ENCODE data around the gene ACAD11.

ACAD11 gene

DNA sequence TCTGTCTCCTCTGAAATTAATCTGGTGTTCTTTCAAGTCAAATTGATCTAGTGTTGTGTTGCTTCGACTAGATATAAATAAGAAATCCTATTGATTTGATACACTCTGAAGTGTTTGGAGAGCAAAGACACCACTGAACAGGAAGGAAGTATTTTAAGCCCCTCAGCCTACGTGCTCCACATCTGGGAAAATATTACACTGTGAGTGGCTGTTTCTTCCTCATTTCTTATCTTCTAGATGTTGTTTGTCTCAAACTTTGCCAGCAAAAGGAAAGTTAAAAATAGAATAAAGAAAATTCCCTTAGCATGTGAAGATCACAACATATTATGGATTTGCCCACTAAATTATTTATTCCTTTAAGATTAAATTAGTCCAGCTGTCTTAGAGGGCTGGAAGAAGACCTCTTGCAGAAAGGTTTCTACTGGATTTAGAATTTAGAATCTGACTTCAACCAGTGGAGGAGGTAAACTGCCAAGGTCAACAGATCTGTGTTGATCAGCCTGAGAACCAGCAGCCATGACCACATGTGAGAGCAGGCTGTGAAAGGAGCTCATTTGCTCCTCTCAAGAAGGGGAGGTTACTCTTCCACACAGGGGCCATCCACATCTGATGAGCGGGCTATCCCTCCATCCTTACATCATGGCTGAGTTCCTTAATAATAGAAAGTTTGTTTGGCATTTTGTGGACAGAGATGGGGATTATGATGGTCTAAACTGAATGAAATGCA is 108.9 kb downstream of the ACAD11 start:
- DNase-seq (ENCODE audit: low read depth) = no peak

- DNase-seq (ENCODE audit: low read depth) = no peak
Measured at GRCh38 chr3:132549890-132550578, 109.6 kb downstream of the ACAD11 start.

DNA sequence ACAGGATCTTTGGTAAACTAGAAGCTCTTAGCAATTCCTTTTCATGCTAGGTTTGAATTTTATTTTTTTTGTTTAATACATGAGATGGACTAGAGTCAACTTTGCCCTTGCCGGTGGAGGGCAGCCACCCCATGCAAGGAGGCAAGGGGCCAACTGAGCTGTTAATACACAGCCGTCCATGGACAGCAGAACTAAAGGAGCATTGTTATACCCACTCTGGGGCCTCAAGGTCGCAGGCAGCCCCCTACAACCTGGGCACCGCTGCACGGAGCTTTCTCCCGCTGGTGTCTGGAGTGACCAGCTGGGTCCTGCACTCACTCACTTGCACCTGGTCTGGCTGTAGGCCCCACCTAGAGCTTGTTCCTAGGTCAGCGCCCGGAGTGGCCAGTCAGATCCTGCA is 110.4 kb downstream of the ACAD11 start:
- DNase-seq (ENCODE audit: low read depth) = no peak

DNA sequence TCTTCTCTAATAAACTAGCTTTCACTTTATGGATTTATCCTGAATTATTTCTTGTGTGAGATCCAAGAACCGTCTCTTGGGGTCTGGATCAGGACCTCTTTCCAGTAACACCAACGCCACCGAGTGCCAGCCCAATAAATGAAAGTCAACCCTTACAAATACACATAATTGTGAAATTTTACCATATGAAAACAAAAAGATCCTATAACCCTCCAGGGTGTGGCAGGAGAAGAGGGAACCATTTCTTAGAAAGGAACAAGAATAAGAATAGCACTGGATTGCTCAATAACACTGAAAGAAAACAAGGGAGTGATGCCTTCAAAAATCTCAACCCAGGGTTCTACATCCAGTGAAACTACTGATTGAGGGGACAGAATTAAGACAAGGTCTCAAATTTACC is 114.1 kb downstream of the ACAD11 start:
- no peak for DNase-seq (ENCODE audit: low read depth)

GRCh38 chr3:132544130-132544529 is 115.5 kb downstream of the ACAD11 start:
- DNase-seq (ENCODE audit: low read depth) = no peak

DNA sequence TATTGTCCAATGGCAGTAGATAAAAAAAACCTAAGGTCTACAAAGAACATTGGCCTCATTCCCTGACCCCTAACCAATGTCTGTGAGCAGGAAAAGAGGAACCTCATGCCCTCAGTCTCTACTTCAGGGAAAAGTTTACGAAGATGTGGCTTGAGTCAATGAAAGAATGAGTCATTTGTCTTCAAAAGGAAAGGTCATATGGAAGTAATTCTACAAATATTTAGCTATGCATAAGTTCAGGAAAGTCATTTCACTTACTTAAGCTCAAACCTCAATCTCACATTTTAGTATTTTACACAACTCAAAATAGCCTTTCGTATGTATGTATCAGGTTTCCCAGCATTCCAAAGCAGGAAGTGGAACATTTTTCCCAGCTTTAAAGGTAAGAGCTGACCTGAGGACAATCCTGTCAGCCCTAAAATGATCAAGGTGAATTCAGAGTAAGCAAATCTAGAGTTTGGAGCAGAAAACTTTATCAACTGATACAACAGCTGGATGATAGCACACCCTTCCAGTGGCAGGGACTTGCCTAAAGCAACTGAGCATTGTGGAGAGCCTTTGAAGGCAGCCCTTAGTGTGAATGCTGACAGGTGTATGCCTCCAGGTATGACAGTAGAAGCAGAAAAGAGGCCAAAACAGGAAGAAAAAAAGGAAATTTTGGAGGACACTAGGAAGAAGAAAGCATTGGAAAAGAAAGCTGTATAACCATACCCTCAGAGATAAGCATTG is 116.4 kb downstream of the ACAD11 start:
- no peak for DNase-seq (ENCODE audit: low read depth)

DNA sequence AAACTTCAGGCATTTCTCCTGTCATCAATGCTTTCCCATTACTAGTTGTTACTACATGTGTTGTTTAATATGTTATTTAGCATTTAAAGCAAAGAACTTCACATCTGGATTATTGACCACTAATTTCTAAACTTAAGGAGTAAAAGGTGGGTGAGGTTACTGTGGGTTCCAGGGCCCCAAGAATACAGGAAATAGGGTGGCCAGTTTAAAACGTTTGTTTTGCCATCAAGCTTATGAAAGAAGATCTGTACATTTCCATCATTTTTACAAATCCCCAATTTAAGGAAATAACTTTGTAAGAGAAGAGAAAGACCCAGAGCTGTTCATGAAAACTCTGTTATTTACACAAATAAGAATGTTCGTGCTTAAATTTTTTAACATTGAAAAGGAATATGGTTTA is 117.0 kb downstream of the ACAD11 start:
- no peak for DNase-seq (ENCODE audit: low read depth)

DNA sequence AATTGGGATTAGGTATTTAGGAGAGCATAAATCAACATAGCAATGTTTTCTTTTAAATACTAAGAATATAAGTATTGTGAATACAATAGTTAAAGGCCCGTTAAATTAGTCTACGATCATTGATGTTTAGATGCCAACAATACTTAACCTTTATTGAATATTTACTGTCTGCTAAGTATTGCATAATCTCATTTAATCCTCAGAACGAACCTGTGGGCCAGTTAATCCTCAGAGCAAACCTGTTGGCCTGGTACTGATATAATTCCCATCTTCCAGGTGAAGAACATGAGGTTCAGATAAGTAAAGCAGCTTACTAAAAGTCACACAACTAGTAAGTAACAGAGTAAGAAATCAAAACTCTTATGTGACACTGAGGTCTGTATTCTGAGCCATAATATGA is 119.9 kb downstream of the ACAD11 start:
- DNase-seq (ENCODE audit: low read depth) = no peak

DNA sequence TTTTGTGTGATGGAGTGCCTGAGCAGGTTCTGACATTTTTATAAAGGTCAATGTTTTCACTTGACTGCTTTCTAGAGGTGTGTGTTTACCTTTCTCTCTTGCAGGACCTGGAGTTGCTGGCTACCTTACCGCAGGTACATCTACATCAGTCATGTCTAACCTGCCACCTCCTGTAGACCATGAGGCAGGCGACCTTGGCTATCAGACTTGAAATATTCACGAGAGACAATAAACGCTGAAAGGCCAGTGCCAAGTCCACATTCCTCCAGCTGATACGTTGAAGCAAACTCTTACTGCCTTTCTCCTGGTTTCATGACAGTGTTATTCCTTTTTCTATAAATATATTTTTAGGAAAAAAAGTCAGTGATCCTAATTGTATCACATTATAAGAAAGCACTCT is 121.5 kb downstream of the ACAD11 start:
- DNase-seq (ENCODE audit: low read depth) = no peak

DNA sequence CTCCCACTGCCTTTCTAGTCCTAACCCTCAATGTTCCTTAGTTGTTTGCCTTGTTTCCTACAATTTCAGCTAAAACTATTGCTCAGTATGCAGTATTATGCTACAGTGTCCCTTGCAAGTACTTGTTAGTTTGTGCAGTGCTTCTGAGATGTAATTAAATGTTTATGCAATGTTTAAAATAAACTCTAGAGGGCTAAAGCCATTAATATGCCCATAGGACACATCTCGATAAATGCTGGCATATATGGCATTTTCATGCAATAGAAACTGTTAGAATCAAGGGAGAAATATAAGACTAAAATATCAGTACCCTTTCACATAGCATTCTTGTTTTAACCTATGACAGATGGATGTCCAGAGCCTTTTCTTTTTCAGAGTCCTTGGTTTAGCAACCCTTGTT is 122.3 kb downstream of the ACAD11 start:
- no peak for DNase-seq (ENCODE audit: low read depth)

DNA sequence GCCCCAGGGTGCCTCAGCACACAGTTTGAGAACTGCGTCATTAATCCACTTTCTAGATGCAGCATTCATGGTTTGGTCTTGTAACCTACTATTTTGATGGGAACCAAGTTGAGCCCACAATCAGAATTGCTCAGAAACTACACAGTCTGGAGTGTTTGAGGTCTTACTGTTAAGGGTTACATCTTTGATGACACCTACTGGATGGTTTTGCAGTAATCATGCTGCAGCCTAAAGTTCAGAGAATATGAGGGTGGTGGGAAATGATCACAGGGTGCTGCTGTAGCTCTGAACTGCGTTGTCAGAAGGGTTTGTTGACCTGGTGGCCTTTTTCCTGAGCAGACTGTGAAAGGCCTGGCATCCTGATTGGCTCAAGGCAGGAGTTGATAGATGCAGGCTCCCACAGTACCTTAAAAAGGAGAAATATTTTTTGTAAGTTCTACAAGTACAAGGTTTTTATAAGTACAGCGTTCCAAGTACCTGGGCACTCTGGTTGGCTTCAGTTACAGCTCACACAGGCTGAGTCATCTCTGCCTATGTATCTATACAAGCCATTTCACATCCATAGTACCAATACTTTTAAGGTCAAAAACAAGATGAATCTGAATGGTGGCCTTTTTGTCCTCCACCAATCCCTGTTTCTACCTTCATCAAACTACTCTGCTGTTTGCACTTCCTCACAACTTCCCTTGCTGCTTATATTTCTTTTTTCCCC is 123.0 kb downstream of the ACAD11 start:
- no peak for DNase-seq (ENCODE audit: low read depth)

- DNase-seq (ENCODE audit: low read depth) = no peak
Measured at GRCh38 chr3:132535575-132536441, 123.8 kb downstream of the ACAD11 start.

- no peak for DNase-seq (ENCODE audit: low read depth)
Measured at GRCh38 chr3:132530624-132531023, 129.0 kb downstream of the ACAD11 start.

DNA sequence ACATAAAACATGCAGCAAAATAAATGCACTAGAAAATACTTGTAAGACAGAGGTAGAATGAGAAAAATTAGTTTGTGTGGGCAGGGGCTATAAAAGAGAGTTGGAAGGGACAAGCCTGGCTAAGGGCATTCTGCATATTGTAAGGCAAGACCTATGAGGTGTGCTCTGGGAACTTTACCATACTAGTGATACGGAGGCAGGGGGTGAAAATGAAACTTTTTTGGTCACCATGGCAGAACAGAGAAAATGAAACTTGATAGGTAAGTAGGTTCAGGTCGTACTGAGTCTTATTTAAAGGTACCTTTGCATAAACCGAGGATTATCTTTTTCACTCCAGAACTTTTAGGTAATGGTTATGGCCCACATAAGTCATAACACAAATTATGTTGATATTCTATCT is 137.3 kb downstream of the ACAD11 start:
- no peak for DNase-seq (ENCODE audit: low read depth)

GRCh38 chr3:132521901-132522300 is 137.7 kb downstream of the ACAD11 start:
- DNase-seq (ENCODE audit: low read depth) = no peak

DNA sequence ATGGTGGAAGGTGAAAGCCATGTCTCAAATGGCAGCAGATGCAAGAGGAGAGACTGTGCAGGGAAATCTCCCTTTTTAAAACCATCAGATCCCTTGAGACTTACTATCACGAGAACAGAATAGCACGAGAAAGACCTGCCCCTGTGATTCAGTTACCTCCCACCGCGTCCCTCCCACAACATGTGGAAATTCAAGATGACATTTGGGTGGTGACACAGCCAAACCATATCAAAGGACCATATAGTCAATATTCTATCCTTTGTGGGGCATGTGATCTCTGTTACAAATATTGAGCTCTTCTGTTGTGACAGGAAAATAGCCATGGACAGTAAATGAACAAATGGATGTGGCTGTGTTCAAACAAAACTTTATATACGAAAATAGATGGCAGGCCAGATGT is 139.7 kb downstream of the ACAD11 start:
- DNase-seq (ENCODE audit: low read depth) = no peak

- DNase-seq (ENCODE audit: low read depth) = no peak
Measured at GRCh38 chr3:132517311-132517710, 142.3 kb downstream of the ACAD11 start.

DNA sequence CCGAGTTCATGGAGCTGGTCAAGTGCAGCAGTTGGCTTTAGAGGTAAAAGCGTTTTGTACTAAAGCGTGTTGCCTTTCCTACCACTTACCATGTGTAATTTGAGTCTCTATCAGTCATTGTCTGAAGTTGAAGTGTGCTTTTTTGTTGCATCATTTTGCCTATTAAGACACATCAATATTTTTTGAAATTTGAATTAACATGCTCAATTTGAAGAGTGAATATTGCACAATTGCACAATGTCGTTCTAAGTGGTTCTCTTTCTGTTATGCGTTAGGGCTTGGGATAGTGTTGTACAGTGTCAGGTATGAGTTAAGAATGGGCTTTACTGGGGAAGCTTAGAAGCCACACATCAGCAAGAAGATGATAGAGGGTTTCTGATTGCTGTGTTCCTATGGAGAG is 146.6 kb downstream of the ACAD11 start:
- DNase-seq (ENCODE audit: low read depth) = no peak

DNA sequence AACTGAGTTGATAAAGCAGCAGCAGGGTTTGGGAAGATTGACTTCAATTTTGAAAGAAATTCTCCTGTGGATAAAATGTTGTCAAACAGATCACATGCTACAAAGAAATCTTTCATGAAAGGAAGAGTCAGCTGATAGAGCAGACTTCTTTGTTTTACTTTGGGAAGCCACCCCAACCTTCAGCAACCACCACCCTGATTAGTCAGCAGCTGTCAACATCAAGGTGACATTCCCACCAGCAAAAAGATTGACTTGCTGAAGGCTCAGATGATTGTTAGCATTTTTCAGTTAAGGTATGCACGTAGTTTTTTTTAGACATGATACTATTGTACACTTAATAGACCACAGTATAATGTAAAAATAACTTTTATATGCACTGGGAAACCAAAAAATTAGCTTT is 150.1 kb downstream of the ACAD11 start:
- no peak for DNase-seq (ENCODE audit: low read depth)

GRCh38 chr3:132509096-132509495 is 150.5 kb downstream of the ACAD11 start:
- DNase-seq (ENCODE audit: low read depth) = no peak
